Umbilical cord (tissue), 2 donors: ENCODE data around the gene RAB6B. TPM values are rescaled to one million over a fixed set of nuclear protein-coding genes. Genes with fewer than 3 reads are reported as not detected.

Experiments used
- DNase-seq: peaks from one replicate; pipeline ENCODE4 v3.0.0-alpha.2; 2015; ENCODE audit warnings: low spot score
- total RNA-seq: library from RNA; depleted of rRNA; stranded (reverse); fragments of >200 nt; gene quantifications from one replicate; pipeline ENCODE4 v1.2.3, GENCODE V29; 2014; ENCODE audit warnings: low replicate concordance; ENCODE audit not compliant: insufficient read depth

Gene RAB6B
- total RNA-seq, 1 donor from 2014 or later: 2.6 TPM

DNA sequence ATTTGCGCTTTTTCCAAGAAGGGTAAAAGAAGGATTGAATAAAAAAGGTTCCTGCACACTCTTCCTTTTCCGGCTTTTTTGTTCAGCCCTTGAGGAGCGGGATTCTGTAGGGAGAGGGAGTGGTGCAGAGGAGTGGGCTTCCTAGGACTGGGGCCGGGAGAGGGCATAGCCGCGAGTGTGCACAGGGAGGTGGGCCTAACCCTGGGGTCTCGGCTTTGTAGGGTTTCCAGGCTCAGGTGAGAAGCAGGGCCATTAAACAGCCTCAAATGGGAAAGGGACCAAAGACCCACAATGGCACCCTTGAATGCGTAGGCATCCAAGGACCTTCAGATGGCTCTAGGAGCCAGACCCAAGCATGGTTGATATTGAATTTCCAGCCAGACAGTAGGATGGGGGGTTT lies 35.4 kb upstream of the RAB6B start:
- DNase-seq: no peak

DNA sequence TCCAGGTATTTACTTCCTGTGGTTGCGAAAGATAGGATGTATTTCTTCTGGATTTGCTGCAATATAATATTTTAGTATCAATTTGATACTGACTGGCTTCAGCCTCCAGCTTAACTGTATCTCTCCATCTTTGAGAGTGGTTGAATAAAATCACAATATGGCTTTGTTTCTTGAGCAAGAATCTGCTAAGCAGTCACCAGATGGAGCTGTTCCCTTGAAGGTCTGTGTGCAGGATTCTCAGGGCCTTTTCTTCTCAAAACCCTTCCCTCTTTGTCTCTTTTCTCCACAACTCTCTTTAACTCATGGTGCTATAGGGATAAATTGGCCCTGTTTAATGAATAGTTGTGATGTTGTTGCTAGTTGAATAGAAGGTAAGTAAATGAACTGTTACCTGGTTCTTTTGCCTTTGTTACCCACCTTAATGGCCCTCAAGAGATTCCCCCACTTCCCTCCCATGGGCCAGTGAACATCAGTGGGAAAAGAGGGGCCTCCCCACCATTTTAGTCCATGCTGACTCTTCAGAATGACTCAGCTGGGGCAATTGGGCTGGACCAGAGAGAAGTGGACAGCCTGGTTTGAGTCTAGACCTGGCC lies 34.8 kb upstream of the RAB6B start:
- DNase-seq: peak; percentile 65

DNA sequence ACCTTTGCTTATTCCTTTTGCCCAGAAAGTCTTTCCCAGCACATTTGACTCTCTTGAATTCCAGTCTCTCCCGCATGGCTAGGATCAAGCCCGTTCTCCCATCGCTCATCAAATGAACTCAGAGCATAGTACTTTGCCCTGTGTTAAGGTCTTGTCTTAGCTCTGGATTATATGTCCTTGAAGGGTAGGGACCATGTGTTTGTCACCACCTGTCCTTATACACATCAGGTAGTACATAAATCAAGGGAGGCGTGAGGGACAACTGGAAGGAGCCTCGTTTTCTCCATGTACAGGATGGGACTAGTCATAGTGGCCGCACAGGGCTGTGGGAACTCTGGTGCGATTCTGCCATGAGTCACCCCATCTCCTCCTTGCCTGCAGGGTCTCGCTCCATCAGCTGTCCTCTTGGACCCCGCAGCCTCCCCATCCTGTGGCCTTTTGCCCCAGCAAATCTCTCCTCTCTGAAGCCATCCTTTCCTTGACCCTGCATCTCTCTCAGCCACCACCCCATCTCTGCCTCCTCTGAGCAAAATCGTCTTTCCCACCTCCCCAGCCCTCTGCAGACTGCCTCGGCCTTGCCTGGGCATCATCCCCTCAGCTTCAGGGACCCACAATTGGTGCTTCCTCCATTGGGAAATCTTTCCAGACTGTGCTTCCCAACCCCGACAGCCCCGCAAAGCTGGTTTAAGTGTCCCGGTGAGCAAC lies 33.4 kb upstream of the RAB6B start:
- no peak for DNase-seq

DNA sequence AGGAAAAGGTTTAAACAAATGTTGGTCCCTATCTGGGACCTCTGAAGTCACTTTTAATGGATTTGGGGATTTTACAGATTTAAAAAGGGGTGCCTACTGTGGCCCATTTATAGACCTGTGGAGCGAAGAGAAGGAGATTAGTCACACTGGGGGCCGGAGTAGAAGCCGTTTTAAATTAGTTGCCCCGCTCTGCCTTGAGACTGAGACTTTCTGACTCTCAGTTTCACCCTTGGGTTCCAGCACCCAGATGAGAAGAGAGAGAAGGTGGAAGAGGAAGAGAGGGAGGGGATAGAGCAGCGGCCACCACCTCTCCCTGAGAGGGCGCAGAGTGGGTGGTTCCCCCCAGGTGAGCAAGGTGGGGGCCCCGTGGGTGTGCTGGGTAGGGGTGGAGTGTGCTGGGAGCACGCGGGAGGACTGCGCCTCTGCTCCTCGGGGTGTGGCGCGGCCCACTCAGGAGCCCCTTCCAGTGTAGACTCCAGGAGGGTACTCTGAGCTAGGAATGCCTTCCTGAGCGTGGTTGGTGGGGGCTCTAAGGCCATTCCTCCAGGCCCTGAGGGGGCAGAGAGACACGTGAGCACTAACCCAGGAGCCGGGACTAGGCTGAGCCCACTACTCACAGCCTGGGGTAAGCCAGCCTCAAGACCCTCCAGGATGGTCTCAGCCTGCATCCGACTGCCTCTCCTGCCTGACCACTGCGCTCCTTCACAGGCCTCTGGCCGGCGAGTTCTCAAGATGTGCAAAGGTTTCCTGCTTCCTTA lies 32.6 kb upstream of the RAB6B start:
- no peak for DNase-seq

- DNase-seq: peak; percentile 41
Measured at GRCh38 chr3:133927540-133928066, 31.9 kb upstream of the RAB6B start.

DNA sequence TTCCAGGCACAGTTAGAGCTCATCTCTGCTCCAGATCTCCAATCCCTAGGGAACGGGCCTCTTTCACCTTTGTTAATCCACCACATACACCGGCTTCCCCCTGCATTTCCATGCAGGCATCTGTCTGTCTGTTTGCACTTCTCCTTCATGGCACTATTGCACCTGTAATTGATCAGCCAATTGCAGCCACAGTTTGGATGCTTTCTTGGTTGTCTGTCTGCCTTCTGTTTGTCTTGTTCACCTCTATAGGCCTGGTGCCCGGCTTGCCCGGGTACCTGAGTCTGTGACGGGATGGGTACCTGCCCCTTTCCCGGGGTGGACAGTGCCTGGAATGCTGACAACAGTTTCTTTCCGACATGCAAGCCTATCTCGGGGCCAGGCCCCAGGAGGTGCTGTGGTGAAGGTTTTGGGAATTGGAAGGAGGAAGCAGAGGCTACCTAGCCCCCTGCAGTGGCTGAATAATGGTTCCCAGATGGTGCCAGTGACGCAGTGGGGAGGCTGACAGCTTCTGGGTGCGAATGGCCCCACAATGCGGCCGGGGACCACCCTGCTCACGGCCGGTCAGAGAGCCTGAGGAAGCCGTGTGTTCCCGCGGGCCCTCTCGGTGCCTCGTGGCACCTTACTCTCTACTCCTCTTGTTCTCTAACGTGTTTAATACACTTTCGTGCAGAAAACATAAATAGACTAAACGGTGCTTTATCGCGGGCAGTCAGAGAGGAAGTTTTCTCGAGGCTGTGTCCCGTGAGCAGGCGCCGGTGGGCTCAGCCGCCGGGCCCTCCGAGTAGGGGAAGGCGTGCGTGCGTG lies 31.3 kb upstream of the RAB6B start:
- DNase-seq: no peak

DNA sequence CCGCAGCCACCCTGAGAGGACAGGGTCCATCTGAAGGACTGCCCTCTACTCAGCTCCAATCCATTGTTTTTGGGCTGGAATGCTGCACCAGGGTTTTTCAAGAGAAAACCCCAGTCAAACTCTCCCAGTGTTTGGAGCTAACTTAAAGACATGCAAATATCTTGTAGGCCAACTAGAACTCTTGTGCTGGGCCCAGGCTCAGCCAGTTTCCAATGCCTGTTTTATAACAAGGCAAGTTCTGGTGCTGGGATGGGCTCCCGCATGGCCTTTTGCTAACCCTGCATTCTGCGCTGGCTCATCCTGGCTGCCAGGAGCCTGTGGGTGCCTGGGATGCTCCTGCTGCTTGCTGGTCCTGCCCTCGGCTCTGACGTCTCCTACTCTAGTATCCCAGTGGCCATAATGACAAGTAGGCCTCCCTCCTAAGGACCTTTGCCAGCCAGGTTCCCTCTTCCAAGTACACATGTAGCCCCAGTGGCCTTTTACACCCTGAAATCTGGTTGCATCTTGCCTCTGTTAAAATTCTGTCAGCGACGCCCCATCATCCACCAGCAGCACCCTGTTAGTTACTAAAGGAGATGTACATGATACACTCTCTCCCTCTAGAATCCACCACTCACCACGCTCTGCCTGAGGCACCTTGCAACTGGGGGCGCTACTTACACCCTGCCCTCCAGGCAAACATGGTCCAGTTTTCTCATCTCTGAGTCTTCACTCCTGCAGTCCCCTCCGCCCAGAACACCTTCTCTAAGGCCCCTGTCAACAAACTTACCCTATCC lies 30.5 kb upstream of the RAB6B start:
- no peak for DNase-seq

GRCh38 chr3:133924041-133924440 lies 28.4 kb upstream of the RAB6B start:
- DNase-seq: no peak

- no peak for DNase-seq
Measured at GRCh38 chr3:133921592-133921991, 25.9 kb upstream of the RAB6B start.

DNA sequence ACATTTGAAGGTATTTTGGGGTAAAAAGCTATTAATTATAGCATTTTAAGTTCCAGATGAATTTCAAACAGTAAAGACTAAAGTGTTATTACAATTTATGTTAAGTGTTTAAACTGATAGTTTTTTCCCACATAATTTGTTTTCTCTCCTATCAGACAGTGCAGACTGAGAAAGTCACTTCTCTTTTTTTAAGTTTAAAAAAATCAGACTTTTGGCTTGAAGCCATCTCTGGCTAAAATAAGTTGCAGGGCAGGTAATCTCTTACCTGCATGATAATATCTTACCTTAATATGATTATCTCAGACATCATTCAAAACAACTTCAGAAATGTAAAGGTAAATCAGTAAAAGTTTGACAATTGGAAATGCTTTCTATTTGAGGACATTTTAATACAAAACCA lies 21.5 kb upstream of the RAB6B start:
- peak; percentile 40 for DNase-seq

DNA sequence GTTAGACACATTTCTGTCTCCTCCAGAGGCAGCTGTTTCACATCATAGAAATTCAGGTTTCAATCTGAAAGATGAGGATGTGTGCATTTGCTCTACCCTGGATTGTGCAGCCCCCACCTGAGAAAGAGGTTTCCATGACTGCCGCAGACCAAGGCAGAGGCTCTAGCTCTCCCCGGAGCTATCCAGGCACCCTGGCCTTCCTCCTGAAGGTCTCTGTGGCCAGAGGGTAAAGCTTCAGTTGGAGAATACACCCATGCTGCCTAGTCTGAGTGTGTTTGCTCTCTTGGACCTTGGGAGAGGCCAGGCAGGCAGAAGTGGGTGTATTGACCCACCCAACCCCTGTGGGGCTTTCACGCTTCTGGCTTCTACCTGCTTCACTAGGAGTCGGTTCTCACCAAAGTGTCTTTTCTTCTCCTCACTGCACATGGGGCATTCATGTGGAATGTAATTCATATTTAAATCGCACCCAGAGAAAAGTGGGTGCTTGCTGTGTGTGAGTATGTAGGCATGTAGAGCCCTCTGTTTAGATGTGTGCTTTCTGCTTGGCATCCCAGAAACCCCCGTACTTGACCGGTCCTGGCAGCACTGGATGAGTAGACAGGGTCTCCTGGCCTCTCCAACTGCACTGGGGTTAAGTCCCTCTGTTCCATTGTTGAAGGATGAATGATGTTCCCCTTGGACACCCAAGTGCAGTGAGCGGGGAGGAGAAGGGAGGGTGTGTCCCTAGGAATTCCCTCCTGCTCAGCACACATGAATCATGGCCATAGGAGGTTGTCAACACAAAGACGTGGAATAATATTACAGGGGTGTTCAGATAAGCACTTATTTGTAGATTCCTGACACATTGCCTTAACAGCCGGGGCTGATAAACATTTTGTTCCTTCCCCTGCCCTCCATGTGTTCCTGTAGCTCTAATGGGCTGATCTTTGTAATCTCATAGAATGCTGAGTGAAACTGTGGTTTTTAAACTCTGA lies 20.3 kb upstream of the RAB6B start:
- DNase-seq: no peak

DNA sequence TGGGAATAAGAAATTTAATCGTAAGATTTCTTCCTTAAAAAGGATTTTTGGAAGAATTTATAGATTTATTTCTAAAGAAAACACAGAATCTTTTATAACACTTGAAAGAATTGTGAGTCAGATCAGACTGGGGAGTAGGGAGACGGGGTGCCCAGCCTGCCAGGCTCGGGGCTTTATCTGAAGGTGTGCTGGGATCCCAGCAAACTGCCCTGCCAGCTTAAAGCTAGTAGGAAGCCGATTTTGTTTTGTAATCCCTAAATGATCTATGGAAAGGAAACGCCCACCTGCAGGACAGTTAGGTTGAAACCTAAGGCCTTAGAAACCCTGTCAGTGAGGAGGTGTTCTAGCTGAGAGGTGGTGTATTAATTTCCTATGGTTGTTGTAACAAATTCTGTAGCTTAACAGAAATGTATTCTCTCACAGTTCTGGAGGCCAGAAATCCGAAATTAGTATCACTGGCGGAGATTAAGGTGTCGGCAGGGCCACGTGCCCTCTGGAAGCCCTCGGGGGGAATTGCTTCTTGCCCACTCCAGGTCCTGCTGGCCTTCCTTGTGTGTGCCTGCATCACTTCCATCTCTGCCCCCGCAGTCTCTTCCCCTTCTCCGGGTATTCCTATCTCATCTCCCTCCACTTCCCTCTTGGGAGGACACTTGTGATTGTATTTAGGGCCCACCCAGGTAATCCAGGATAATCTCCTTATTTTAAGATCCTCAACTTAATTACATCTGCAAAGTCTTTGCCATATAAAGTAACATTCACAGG lies 19.3 kb upstream of the RAB6B start:
- no peak for DNase-seq

DNA sequence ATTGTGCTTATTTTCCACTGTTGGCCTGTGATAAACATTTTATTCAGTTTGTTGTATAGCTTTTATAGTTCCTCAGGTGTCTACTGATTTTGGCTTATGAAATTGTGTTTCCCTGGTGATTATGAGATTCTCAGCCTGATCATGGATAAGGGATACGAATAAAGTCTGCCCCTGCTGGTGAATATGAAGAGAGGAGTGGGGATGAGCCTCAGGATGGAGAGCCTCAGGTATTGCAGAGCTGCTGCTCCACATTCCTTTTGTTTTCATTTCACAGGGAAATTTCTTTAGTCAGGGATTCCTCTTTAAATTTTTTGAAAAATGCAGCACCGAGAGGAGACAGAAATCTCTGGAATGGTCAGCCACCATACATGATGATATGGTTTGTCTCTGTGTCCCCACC lies 14.7 kb upstream of the RAB6B start:
- DNase-seq: no peak

DNA sequence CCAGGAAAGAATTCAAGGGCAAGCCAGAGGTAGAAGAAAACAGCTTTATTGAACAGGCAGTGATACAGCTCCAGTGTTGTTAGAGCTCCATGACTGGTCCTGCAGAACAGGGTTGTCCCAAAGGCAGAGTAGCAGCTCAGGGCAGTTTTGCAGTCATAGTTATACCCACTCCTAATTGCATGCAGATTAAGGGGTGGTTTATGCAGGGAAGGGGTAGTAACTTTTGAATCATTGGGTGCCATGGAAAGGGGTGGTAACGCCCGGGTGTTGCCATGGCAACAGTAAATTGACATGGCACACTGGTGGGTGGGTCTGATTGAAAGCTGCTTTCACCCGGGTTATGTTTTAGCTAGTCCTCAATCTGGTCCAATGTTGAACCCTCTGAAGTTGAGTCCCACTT lies 9.7 kb upstream of the RAB6B start:
- DNase-seq: no peak

DNA sequence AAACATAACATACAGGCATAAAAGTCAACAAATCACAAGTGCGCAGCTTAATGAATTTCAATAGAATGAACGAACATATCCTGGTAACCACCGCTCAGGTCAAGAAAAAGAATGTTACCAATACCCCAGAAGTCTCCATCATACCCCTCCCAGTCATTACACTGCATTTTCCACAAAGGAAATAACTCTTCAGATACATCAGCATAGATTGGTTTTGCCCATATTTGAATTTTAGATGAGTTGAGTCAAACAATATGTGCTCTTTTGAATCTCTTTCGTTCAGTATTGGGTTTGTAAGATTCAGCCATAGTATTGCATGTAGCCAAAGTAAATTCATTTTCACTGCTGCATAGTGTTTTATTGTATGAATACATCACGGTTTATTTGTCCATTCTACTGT lies 6.2 kb upstream of the RAB6B start:
- no peak for DNase-seq

DNA sequence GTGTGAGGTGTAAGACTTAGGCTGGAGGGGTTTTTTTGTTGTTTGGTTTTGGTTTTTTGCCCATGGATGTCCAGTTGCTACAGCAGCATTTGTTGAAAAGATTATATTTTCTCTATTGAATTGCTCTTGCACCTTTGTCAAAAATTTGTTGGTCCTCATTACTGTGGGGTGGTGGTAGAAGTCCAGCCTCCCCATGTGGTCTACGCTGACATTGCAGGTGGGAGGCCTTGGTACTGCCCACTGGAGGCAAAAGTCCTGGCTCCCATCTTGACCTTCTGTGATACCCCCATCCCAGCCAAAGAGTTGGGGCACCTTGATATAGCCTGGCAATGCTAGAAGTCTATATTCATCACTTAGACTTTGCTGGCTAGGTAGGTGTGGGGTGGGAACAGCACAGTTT lies 5.4 kb upstream of the RAB6B start:
- DNase-seq: no peak

GRCh38 chr3:133899311-133899710 lies 3.6 kb upstream of the RAB6B start:
- no peak for DNase-seq

- DNase-seq: no peak
Measured at GRCh38 chr3:133897547-133897946, 1.9 kb upstream of the RAB6B start.
